A673 (cell line): ENCODE measurements around the gene PSORS1C1. TPM values are rescaled to one million over a fixed set of nuclear protein-coding genes. Genes with fewer than 3 reads are reported as not detected.

ENCODE experiments used
- BruUV-seq: library from RNA; stranded (reverse); fragments of 400-500 nt; replicated peaks from 2 replicates; lab custom pipeline; 2021; lab: Mats Ljungman, UMichigan
- CTCF ChIA-PET: fragments of 300-600 bp; sonication (Branson Sonifier 250); formaldehyde crosslinking; loops from one replicate; lab custom pipeline; 2022; ENCODE audit warnings: antibody characterized with exemption; lab: Charles Lee
- POLR2A ChIA-PET: fragments of 300-600 bp; sonication (Branson Sonifier 250); formaldehyde crosslinking; loops from one replicate; lab custom pipeline; 2022; ENCODE audit warnings: antibody characterized with exemption; ENCODE audit not compliant: low non-redundant PET; lab: Charles Lee
- DNase-seq: peaks from one replicate; pipeline ENCODE4 v3.0.0-alpha.2; 2015; ENCODE audit warnings: low spot score
- H3K27ac ChIP-seq: fragments of 200-600 bp; sonication (generic); 2 replicates; pipeline ENCODE4 v1.5.1; 2016; ENCODE audit warnings: mixed run types, low read depth, mild to moderate bottlenecking, mixed read lengths, antibody characterized with exemption, low read length; ENCODE audit not compliant: poor library complexity, severe bottlenecking
- H3K27me3 ChIP-seq: fragments of 200-600 bp; sonication (generic); replicated peaks from 2 replicates; pipeline ENCODE4 v1.6.1; 2017; ENCODE audit warnings: mixed run types, low read depth, mild to moderate bottlenecking, mixed read lengths, antibody characterized with exemption, low read length; ENCODE audit not compliant: insufficient read depth, poor library complexity
- H3K36me3 ChIP-seq: fragments of 200-600 bp; sonication (generic); 2 replicates; pipeline ENCODE4 v1.6.1; 2016; ENCODE audit warnings: mixed run types, mild to moderate bottlenecking, mixed read lengths, antibody characterized with exemption, low read length; ENCODE audit not compliant: insufficient read depth, poor library complexity, severe bottlenecking
- H3K4me1 ChIP-seq: fragments of 200-600 bp; sonication (generic); 2 replicates; pipeline ENCODE4 v1.6.1; 2017; ENCODE audit warnings: mixed run types, mild to moderate bottlenecking, mixed read lengths, antibody characterized with exemption, low read length; ENCODE audit not compliant: insufficient read depth, poor library complexity, severe bottlenecking
- H3K4me3 ChIP-seq: fragments of 200-600 bp; sonication (generic); 2 replicates; pipeline ENCODE4 v1.5.1; 2016; ENCODE audit warnings: low read depth, mixed run types, mild to moderate bottlenecking, mixed read lengths, low read length; ENCODE audit not compliant: poor library complexity, severe bottlenecking
- H3K9me3 ChIP-seq: fragments of 200-600 bp; sonication (generic); 2 replicates; pipeline ENCODE4 v1.6.1; 2016; ENCODE audit warnings: mixed run types, low read depth, mild to moderate bottlenecking, mixed read lengths, antibody characterized with exemption, low read length; ENCODE audit not compliant: poor library complexity, severe bottlenecking
- EZH2 ChIP-seq: fragments of 200-600 bp; sonication (generic); IDR thresholded peaks from 2 replicates; pipeline ENCODE4 v1.6.1; 2017; ENCODE audit warnings: borderline replicate concordance, low read depth, mild to moderate bottlenecking, mixed read lengths, antibody characterized with exemption, low read length; ENCODE audit not compliant: poor library complexity, severe bottlenecking
- intact Hi-C: fragments of 100-400 bp; cut with micrococcal nuclease; formaldehyde crosslinking; loops from one replicate; pipeline ENCODE4 v1.10.0; 2022; ENCODE audit not compliant: unreplicated experiment
- total RNA-seq: library from RNA; stranded (reverse); gene quantifications from 2 replicates; pipeline ENCODE4 v1.2.3, GENCODE V29; 2021
- TF ChIP-seq, protein P1 (sequence below): fragments of 300-800, 200-600 bp; sonication (generic); conservative IDR thresholded peaks from 2 replicates; pipeline ENCODE4 v1.5.1; 2017; ENCODE audit warnings: low read depth, mild to moderate bottlenecking, antibody characterized with exemption, low read length, moderate library complexity, mixed read lengths

PSORS1C1 gene
- total RNA-seq, 1 experiment from 2014 or later, result not detected

DNA sequence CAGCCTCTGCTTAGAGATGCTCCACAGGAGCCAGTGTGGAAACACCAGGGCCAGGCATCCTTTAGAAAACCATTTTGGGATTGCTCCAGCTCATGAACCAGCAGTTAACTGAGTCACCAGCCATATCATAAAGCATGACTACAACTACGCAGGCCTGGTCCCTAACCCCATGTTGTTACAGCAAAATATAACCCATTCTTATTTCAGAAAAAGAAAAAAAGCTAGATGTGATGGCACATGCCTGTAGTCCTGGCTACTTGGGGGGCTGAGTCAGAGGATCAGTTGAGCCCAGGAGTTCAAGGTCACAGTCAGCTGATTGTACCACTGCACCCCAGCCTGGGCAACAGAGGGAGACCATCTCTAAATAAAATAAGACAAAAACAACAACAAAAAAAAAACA, 39.1 kb upstream of the PSORS1C1 start:
- no peak overlapping the region for H3K4me3 ChIP-seq
- H3K9me3 ChIP-seq, result no peaks in the 10 kb centered on the region
- intact Hi-C loops, result no loop called here
- H3K36me3 ChIP-seq, result no peaks in the 10 kb centered on the region
- BruUV-seq, result no TSS peak
- no peaks in the 10 kb centered on the region for H3K27me3 ChIP-seq
- TF ChIP-seq, protein P1, sequence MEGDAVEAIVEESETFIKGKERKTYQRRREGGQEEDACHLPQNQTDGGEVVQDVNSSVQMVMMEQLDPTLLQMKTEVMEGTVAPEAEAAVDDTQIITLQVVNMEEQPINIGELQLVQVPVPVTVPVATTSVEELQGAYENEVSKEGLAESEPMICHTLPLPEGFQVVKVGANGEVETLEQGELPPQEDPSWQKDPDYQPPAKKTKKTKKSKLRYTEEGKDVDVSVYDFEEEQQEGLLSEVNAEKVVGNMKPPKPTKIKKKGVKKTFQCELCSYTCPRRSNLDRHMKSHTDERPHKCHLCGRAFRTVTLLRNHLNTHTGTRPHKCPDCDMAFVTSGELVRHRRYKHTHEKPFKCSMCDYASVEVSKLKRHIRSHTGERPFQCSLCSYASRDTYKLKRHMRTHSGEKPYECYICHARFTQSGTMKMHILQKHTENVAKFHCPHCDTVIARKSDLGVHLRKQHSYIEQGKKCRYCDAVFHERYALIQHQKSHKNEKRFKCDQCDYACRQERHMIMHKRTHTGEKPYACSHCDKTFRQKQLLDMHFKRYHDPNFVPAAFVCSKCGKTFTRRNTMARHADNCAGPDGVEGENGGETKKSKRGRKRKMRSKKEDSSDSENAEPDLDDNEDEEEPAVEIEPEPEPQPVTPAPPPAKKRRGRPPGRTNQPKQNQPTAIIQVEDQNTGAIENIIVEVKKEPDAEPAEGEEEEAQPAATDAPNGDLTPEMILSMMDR, result no peak
- no peak for TF ChIP-seq EZH2
- H3K4me1 ChIP-seq, result peaks cover 9% of the 10 kb centered on the region
- CTCF ChIA-PET, result interaction anchor here (0.6 kb wide), 1 partner anchor 171 kb away, joined by 5 read pairs; no protein-coding TSS in a partner anchor
- no peak overlapping the region for H3K27ac ChIP-seq
- no peak for DNase-seq
- POLR2A ChIA-PET, result no interaction called here

DNA sequence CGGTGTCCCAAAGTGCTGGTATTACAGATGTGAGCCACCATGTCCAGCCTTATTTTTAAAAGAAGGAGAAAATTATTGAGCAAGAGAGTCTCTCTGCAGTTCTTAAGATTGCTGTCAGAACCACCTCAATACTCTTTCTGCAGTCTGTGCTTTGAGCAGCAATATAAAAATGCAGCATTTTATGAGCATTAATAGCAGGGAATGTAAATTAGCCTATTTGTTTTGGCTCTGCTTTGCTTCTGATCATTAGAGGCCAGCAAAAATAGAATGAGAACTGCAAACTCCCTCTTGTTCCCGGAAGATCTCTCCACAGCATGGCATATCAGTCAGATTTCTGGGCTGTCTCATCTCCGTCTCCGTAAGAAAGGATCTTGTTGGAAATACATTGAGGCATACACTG, 38.0 kb upstream of the PSORS1C1 start:
- POLR2A ChIA-PET, result no interaction called here
- Histone ChIP-seq H3K4me1 (peaks cover 9% of the 10 kb centered on the region), H3K27ac (no peak overlapping the region), H3K4me3 (no peak overlapping the region), H3K27me3 (no peaks in the 10 kb centered on the region), H3K9me3 (no peaks in the 10 kb centered on the region), H3K36me3 (no peaks in the 10 kb centered on the region)
- no peak for DNase-seq
- intact Hi-C loops, result no loop called here
- TF ChIP-seq EZH2, result no peak
- TF ChIP-seq, protein P1, result no peak
- BruUV-seq, result no TSS peak
- CTCF ChIA-PET, result no interaction called here

DNA sequence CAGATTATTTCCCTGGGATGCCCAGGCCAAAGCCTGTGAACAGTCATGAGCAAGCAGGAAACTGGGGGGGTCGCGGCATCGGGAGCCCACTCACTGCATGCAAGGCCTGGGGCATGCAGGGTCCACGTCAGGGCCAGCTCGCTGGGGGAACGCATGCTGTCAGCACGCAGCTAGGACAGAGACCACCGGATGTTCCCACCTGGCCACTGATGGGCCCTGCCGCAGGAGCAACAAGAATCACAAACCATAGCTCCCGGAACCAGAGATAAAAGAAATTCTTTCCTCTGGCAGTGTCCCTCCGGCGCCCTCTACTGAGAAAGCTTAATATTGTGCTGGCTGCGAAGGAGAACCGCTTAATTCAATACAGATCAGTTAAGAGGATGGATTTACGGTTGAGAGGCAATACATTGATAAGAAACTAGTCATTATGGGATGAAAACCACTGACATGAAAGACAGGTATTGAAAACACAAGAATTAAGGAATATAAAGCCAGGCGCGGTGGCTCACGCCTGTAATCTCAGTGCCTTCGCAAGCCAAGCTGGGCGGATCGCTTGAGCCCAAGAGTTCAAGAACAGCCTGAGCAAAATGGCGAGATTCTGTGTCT, 34.8 kb upstream of the PSORS1C1 start:
- no peak for TF ChIP-seq EZH2
- TF ChIP-seq, protein P1, result peak; percentile 91
- ChIA-PET POLR2A (interaction anchor here (0.6 kb wide), 2 partner anchors 452 to 873 kb away, joined by 3 read pairs; no protein-coding TSS in a partner anchor), CTCF (interaction anchor here (0.6 to 1.9 kb wide), 15 partner anchors 9 to 538 kb away, joined by 3 to 23 read pairs (median 4); partner anchors contain the start of gene DHX16)
- Histone ChIP-seq H3K36me3 (no peaks in the 10 kb centered on the region), H3K27me3 (no peaks in the 10 kb centered on the region), H3K4me3 (no peak overlapping the region), H3K27ac (no peak overlapping the region), H3K9me3 (no peaks in the 10 kb centered on the region), H3K4me1 (peaks cover 8% of the 10 kb centered on the region)
- DNase-seq, result peak; percentile 82
- intact Hi-C loops, result no loop called here
- no TSS peak for BruUV-seq
